ENCODE results near the gene ZYG11B.
"Not testable (repeated sequence)": the region's sequence is repeated elsewhere in the genome, so short reads cannot be mapped to it uniquely, and the experiment has no call there.

ZYG11B gene

GRCh38 chr1:52746189-52746588, 19.9 kb downstream of the ZYG11B start:
- DNase-seq (ENCODE audit: low read depth) = no peak
- TF ChIP-seq CTCF (IDR thresholded peaks at IDR 0.05; ENCODE audit: low read length, missing control alignments) = no peak

GRCh38 chr1:52747450-52747849, 21.2 kb downstream of the ZYG11B start:
- no peak overlapping the region for H3K4me3 ChIP-seq (replicated peaks; ENCODE audit: low read depth, low read length)
- DNase-seq (ENCODE audit: low read depth) = no peak
- no peak for TF ChIP-seq CTCF (IDR thresholded peaks at IDR 0.05; ENCODE audit: low read length, missing control alignments)

More at GRCh38 chr1:52746189-52746588, 19.9 kb downstream of the ZYG11B start:
- no peak overlapping the region for H3K4me3 ChIP-seq (replicated peaks; ENCODE audit: low read depth, low read length)

DNA sequence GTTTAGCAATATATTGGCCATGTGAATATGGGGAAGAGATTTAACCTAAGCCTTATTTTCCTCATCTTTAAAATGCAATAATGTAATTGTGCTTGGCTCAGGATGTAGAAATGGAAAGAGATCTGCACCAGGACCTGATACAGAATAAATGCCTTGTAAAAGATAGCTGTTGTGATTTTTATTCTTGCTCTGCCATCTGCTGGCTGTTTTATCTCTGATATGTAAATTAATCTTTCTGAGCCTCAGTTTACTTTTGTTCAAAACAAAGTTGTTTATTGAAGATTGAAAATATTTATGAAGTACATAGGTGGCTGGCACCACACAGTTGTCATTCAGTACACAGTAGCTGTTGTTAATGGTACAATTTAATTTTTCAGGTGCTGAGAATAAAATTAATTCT, 21.9 kb downstream of the ZYG11B start:
- H3K4me3 ChIP-seq (replicated peaks; ENCODE audit: low read depth, low read length) = no peak overlapping the region
- no peak for TF ChIP-seq CTCF (IDR thresholded peaks at IDR 0.05; ENCODE audit: low read length, missing control alignments)
- peak; percentile 20 for DNase-seq (ENCODE audit: low read depth)

DNA sequence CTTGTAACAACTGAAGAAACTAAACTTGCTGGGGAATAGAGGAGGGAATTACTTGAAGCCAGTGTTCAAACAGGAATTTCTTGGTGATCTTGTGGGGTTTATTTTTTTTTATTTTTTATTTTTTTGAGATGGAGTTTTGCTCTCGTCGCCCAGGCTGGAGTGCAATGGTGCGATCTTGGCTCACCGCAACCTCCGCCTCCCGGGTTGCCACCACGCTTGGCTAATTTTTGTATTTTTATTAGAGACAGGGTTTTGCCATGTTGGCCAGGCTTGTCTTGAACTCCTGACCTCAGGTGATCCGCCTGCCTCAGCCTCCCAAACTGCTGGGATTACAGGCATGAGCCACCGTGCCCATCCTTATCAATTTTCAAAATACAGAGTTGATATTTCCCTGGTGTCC, 23.2 kb downstream of the ZYG11B start:
- not testable (repeated sequence) for DNase-seq (ENCODE audit: low read depth); H3K4me3 ChIP-seq (replicated peaks; ENCODE audit: low read depth, low read length)

- not testable (repeated sequence) for H3K4me3 ChIP-seq (replicated peaks; ENCODE audit: low read depth, low read length); DNase-seq (ENCODE audit: low read depth)
Observed at GRCh38 chr1:52750139-52750538, 23.9 kb downstream of the ZYG11B start.

DNA sequence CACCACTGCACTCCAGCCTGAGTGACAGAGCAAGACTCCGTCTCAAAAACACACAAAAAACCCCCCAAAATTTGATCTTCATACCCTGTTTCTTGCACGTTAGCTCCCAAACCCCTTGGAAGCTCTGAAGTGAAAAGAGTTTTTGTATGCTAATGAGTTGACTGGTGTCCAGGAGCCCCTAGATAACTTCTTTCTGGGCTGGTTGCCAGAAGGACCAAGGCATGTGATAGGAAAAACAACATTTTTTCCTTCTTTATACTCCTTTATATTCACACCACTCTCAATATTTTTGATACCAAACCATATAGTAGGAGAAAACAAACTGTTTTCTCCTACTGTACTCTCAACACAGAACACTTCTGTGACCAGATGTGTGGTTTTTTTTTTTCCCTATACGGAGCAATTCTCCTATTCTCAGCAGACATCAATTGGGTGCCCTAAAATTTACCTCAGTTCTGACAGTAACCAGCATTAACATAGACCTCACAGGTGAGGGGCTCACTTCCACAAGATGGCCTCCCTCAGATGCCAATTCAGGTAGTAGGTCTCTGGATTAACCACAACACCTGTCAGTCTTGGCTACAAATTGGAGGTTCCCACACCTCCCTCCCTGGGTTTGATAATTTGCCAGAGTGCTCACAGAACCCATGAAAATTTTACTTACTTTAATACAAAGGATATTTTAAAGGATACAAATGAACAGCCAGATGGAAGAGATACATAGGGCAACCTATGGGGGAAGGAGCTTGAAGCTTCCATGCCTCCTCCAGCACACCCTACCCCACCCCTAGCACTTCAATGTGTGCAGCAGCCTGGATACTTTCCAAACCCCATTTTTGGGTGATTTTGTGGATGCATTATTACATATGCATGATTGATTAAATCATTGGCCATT, 25.6 kb downstream of the ZYG11B start:
- H3K4me3 ChIP-seq (replicated peaks; ENCODE audit: low read depth, low read length) = no peak overlapping the region
- no peak for TF ChIP-seq CTCF (IDR thresholded peaks at IDR 0.05; ENCODE audit: low read length, missing control alignments)
- DNase-seq (ENCODE audit: low read depth) = peak; percentile 81

GRCh38 chr1:52752484-52752826, 26.2 kb downstream of the ZYG11B start:
- peak; percentile 19 for DNase-seq (ENCODE audit: low read depth)
- no peak overlapping the region for H3K4me3 ChIP-seq (replicated peaks; ENCODE audit: low read depth, low read length)
- no peak for TF ChIP-seq CTCF (IDR thresholded peaks at IDR 0.05; ENCODE audit: low read length, missing control alignments)

DNA sequence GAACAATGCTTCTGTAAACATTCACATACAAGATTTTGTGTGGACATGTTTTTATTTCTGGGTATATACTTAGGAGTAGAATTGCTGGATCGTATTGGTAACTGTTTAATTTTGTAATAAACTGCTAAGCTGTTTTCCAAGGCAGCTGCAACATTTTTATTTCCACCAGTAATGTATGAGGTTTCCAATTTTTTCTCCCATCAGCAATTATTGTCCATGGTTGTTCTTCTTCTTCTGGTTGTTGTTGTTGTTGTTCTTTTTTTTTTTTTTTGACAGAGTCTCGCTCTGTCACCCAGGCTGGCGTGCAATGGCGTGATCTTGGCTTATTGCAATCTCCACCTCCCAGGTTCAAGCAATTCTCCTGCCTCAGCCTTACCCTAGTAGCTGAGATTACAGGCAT, 26.9 kb downstream of the ZYG11B start:
- no peak for TF ChIP-seq CTCF (IDR thresholded peaks at IDR 0.05; ENCODE audit: low read length, missing control alignments)
- DNase-seq (ENCODE audit: low read depth) = no peak
- no peak overlapping the region for H3K4me3 ChIP-seq (replicated peaks; ENCODE audit: low read depth, low read length)

Measured in fibroblast of pulmonary artery (primary cell).